ENCODE results near the gene CREB3L1. TPM values are rescaled to one million over a fixed set of nuclear protein-coding genes. Genes with fewer than 3 reads are reported as not detected.

Gene CREB3L1
- total RNA-seq, 1 experiment from 2014 or later = 1.1 TPM

- no peak for DNase-seq
- Histone ChIP-seq H3K4me3 (ENCODE audit: low read length) (no peak overlapping the region), H3K4me2 (ENCODE audit: low read length) (no peak overlapping the region), H3F3A (ENCODE audit: low read length, unreplicated experiment) (no peaks in the 10 kb centered on the region), H3K79me2 (ENCODE audit: low read length) (peaks cover 35% of the 10 kb centered on the region), H3K9me2 (replicated peaks; ENCODE audit: low read length) (no peaks in the 10 kb centered on the region), H3K9ac (ENCODE audit: low read length) (no peak overlapping the region), H2AFZ (ENCODE audit: low read length) (no peak overlapping the region), H4K20me1 (ENCODE audit: low read length) (no peaks in the 10 kb centered on the region), H3K9me3 (ENCODE audit: low read length) (no peaks in the 10 kb centered on the region), H3K27ac (ENCODE audit: low read length) (no peak overlapping the region), H3K27me3 (ENCODE audit: low read length) (no peaks in the 10 kb centered on the region), H3K4me1 (ENCODE audit: insufficient read depth, low read length) (peaks cover 26% of the 10 kb centered on the region), H3K36me3 (ENCODE audit: low read depth, low read length) (no peaks in the 10 kb centered on the region)
- intact Hi-C loops (cut with micrococcal nuclease) = loop anchor here (2.0 kb wide), 1 partner anchor 13 kb away; no protein-coding TSS in a partner anchor
- ChIA-PET CTCF (interaction anchor here (0.6 kb wide), 1 partner anchor 46 kb away, joined by 3 read pairs; no protein-coding TSS in a partner anchor), POLR2A (ENCODE audit: unreplicated experiment) (no interaction called here)
- BruUV-seq (replicated peaks) = no TSS peak
- TF ChIP-seq, protein P1, sequence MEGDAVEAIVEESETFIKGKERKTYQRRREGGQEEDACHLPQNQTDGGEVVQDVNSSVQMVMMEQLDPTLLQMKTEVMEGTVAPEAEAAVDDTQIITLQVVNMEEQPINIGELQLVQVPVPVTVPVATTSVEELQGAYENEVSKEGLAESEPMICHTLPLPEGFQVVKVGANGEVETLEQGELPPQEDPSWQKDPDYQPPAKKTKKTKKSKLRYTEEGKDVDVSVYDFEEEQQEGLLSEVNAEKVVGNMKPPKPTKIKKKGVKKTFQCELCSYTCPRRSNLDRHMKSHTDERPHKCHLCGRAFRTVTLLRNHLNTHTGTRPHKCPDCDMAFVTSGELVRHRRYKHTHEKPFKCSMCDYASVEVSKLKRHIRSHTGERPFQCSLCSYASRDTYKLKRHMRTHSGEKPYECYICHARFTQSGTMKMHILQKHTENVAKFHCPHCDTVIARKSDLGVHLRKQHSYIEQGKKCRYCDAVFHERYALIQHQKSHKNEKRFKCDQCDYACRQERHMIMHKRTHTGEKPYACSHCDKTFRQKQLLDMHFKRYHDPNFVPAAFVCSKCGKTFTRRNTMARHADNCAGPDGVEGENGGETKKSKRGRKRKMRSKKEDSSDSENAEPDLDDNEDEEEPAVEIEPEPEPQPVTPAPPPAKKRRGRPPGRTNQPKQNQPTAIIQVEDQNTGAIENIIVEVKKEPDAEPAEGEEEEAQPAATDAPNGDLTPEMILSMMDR (conservative IDR thresholded peaks at IDR 0.05; ENCODE audit: low read depth, low read length) = no peak
- TF ChIP-seq EZH2 (IDR thresholded peaks at IDR 0.05; ENCODE audit: low read length, unreplicated experiment) = no peak
- TF ChIP-seq EZH2phosphoT487 (IDR thresholded peaks at IDR 0.05; ENCODE audit: borderline replicate concordance, low read length) = no peak
- ATAC-seq = no peak
Observed at GRCh38 chr11:46361283-46362155, 84.1 kb downstream of the CREB3L1 start.

DNA sequence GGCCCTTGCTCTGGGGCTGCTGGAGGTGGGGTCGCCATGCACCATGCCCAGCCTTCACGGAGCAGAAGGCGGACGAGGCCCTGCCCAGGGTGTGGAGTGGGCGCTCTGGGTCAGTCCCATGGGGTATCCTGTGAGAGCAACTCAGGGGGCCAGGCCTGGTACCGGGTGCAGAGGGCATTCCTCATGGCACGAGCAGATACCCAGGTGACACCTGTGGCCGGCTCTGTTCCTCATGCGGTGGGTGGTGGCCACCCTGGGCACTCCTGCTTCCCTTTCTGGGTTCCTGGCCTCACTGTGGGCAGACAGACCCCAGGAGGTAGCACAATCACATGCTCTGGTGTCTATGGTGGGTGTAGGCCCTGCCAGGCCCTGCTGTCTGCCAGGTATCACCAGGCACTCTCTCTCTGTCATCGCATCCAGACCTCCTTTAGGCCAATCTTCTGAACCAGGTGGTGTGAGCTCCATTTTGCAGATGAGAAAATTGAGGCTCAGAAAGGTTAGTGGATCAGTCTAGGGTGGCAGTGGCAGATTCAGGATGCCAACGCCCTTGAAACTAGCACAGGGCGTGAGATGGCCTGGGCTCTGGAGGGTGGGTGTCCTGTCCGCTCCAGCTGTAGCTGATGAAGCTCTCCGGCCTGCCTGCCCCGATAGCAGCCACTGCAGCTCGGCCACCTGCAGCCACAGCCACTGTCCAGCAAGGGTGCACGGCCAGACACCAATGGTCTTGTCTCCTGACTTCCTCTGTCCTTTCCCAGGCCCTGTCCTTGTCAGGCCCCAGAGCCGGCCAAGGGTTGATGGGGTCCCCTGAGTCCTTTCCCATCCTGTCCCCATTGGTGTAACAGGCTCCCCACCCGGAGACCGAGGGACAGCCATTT is 84.9 kb downstream of the CREB3L1 start:
- Histone ChIP-seq H3K4me3 (ENCODE audit: low read length) (no peak overlapping the region), H3K79me2 (ENCODE audit: low read length) (peaks cover 27% of the 10 kb centered on the region)
- no peak for DNase-seq

More for the DNA sequence above, 84.9 kb downstream of the CREB3L1 start:
- H4K20me1 ChIP-seq (ENCODE audit: low read length) = no peaks in the 10 kb centered on the region
- H3K9me3 ChIP-seq (ENCODE audit: low read length) = no peaks in the 10 kb centered on the region
- H3K9me2 ChIP-seq (replicated peaks; ENCODE audit: low read length) = no peaks in the 10 kb centered on the region
- no peaks in the 10 kb centered on the region for H3F3A ChIP-seq (ENCODE audit: low read length, unreplicated experiment)
- H3K27ac ChIP-seq (ENCODE audit: low read length) = peak overlapping the region; percentile 97
- peak overlapping the region; percentile 59; the same call in 1 of the 2 replicates for H2AFZ ChIP-seq (ENCODE audit: low read length)
- ATAC-seq = no peak
- H3K4me2 ChIP-seq (ENCODE audit: low read length) = peak overlapping the region; percentile 84
- TF ChIP-seq, protein P1 (conservative IDR thresholded peaks at IDR 0.05; ENCODE audit: low read depth, low read length) = no peak
- TF ChIP-seq EZH2 (IDR thresholded peaks at IDR 0.05; ENCODE audit: low read length, unreplicated experiment) (no peak), EZH2phosphoT487 (IDR thresholded peaks at IDR 0.05; ENCODE audit: borderline replicate concordance, low read length) (no peak)
- POLR2A ChIA-PET (ENCODE audit: unreplicated experiment) = no interaction called here
- CTCF ChIA-PET = no interaction called here
- no peaks in the 10 kb centered on the region for H3K27me3 ChIP-seq (ENCODE audit: low read length)
- TSS peak; percentile 57 for BruUV-seq (replicated peaks)
- intact Hi-C loops (cut with micrococcal nuclease) = loop anchor here (2.0 kb wide), 1 partner anchor 14 kb away; no protein-coding TSS in a partner anchor
- peak overlapping the region; percentile 85 for H3K9ac ChIP-seq (ENCODE audit: low read length)
- peaks cover 26% of the 10 kb centered on the region for H3K4me1 ChIP-seq (ENCODE audit: insufficient read depth, low read length)
- H3K36me3 ChIP-seq (ENCODE audit: low read depth, low read length) = no peaks in the 10 kb centered on the region
